Posterior cingulate gyrus (tissue), 11 donors: ENCODE results near the gene CKAP4.
A peak's percentile ranks its signal among the peaks of the same experiment; 100 is the strongest.

ENCODE experiments used
- DNase-seq, 10 donors: peaks; one replicate each; pipeline versions ENCODE4 v3.0.0 to v3.0.0-alpha.2; 2020 to 2021; ENCODE audit warnings: mixed read lengths in 3 of 10
- intact Hi-C: fragments of 100-400 bp; cut with DNase I; formaldehyde crosslinking; loops from one replicate; pipeline ENCODE4 v1.15.1; 2023

CKAP4 gene

DNA sequence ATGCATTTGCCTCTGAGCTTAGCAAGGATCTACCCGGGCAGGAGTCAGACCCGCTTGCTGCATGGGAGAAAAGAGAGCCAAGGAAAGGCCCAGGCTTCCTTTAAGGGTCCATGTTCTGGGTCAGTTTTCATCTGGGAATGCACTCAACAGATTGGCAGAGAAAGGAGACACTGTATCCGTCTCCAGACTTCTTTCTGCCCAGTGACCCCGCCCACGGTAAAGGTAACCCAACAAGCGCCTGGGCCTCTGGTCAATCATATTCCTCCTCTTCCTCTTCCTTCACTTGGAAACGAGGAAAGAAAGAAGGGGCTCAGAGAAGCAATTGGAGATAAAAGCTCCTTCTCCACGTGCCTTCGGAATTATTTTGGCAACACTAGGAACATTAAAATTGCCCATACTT is 27.6 kb upstream of the CKAP4 start:
- intact Hi-C loops: no loop called here
- no peak for DNase-seq

DNA sequence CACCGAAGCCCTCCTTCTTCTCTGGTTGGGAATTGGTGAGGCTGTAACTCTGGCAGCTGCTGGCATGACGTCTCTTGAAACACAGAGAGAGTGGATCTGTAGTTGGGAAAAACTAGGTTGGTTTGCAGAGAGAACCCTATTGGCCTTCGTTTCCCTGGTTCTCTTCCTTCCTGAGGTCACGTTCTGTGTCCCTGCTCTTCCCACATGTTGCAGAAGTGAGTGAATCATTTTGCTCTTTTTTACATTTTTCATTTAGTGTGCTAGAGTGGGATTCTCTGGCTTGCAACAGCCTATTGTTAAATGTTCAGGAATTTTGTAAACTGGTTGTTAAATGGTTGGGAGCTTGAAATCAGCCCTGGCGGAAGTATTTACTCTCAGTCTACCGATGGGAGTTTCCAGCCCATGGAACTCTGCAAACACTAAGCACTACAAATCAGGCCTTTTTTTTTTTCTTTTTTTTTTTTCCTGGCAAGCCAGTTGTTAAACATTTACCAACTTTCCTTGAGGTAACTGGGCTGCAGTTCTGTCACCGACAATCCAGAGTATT is 26.8 kb upstream of the CKAP4 start:
- DNase-seq: no peak
- intact Hi-C loops: no loop called here

DNA sequence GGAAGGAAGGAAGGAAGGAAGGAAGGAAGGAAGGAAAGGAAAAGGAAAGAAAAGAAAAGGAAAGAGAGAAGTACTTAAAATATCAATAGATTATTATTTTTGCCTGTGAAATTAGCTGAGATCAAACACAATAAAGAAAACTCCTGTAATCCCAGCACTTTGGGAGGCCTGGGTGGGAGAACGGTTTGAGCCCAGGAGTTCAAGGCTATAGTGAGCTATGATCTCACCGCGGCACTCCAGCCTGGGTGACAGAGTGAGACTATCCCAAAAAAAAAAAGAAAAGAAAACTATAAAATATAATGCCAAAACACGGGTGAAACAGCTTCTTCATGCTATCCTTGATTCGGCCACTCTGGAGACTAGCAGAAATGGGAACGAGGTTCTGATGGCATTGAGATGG is 26.2 kb upstream of the CKAP4 start:
- intact Hi-C loops: no loop called here

DNA sequence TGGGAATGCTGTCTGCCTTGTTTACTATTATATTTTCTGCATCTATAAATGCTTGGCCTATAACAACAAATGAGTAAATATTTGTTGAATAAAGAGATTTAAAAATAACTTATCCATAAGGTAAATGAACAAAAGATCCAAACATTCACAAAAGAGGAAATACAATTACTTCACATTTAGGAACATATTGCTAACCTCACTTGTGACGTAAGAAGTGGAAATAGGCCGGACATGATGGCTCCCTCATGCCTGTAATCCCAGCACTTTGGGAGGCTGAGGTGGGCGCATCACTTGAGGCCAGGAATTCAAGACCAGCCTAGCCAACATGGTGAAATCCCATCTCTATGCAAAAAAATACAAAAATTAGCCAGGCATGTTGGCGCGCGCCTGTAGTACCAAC is 25.7 kb upstream of the CKAP4 start:
- intact Hi-C loops: no loop called here
- DNase-seq: no peak

More for the DNA sequence above, 26.2 kb upstream of the CKAP4 start:
- DNase-seq: no peak

DNA sequence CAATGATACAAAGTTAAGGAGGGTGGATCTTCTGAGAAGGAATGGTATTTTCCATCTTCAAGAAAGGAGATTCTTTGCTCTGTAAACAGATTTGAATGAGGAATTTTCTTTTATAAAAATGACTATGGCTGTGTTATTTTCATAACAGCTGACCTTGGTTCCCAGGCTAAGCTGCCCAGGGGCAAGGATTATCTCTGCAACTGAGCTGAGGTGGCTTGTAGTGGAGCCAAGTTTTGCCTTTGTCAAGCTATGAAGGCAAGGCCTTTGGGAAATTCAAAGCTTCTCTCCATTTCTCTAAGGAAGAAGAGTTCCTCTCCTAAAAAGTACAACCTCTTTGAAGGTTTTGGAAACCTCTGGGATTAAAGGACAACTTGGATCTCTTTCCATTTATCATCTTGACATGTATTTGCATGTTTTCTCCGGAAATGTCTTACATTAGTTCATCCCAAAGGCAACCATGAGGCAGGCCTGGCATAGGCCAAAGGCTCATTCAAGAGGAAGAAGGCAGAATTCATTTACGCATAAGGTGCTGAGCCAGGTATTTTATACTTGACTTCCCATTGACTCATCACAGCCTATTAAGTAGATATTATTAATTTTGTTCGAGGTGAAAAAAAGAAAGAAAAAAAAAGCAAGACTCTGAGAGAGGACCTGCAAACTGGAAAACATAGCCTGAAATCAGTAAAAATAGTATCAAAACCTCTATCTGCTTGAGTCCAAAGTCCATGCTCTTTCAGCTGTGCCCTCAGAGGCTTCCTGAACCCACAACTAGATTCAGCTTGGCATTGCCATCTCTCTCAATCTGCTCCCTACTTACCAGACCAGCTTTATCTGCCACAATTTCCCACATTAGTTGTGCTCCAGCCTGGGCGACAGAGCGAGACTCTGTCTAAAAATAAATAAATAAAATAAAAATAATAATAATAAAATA is 24.0 kb upstream of the CKAP4 start:
- intact Hi-C loops: no loop called here

DNA sequence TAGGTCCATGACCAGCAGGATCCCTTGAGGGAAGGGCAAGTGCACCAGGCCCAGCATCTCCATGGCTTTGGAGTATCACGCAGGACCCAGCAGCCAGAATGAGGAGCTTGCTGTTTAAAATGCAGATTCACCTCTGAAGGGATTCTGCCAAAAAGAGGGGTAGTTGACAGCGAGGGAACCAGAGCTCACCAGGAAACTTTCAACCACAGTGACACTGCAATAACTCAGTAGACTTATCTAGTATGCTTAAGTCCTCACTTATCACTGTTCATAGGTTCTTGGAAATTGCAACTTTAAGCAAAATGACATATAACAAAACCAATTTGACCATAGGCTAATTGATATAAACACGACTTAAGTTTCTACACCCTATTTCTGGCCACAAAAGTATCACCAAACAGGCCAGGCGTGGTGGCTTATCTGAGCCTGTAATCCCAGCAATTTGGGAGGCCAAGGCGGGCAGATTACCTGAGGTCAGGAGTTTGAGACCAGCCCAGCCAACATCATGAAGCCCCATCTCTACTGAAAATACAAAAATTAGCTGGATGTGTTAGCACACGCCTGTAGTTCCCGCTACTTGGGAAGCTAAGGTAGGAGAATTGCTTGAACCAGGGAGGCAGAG is 21.4 kb upstream of the CKAP4 start:
- DNase-seq: no peak
- intact Hi-C loops: no loop called here

More for the DNA sequence above, 24.0 kb upstream of the CKAP4 start:
- DNase-seq: no peak

DNA sequence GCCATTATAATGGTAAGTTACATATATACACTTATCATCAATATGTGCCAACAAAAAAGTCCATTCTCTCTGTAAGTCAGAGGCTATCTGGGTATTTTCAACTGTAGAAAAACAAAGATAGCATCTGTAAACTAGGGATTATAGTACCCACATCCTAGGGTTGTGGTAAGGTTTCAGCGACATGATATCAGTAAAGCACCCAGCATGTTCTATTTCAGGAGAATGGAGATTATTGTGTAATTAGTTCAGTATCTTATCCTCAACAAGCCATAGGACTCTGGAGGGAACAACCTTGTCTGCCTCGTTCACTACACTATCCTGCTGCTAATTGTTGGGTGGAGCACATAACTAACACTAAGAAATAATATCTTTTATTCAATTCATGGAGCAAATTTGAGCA is 19.7 kb upstream of the CKAP4 start:
- intact Hi-C loops: no loop called here
- DNase-seq: no peak

DNA sequence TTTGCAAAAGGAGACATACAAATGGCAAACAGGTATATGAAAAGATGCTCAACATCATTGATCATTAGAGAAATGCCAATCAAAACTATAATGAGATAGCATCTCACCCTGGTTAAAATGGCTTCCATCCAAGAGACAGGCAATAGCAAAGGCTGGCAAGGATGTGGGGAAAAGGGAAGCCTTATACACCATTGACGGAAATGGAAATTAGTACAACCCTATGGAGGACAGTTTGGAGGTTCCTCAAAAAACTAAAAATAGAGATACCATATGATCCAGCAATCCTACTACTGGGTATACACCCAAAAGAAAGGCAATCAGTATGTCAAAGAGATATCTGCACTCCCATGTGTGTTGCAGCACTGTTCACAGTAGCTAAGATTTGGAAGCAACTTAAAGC is 17.3 kb upstream of the CKAP4 start:
- DNase-seq: no peak
- intact Hi-C loops: no loop called here

DNA sequence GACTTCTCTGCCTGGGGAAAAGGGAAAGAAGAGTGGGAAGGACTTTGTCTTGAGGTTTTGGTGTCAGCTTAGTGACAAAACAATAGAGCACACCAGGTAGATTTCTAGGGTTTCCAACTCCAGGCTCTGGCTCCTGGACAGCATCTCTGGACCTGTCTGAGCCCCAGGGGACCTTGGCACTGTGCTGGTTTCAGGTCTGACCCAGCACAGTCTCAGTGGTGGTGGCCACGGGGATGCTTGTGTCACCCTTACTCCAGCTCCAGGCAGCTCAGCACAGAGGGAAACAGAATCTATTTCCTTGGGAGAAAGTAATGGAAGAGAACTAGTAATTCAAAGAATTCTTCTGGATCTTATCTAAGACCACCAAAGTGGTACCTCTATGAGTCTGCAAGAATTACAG is 11.1 kb upstream of the CKAP4 start:
- peak in 1 of 10 donors; percentile 69 for DNase-seq
- intact Hi-C loops: no loop called here

DNA sequence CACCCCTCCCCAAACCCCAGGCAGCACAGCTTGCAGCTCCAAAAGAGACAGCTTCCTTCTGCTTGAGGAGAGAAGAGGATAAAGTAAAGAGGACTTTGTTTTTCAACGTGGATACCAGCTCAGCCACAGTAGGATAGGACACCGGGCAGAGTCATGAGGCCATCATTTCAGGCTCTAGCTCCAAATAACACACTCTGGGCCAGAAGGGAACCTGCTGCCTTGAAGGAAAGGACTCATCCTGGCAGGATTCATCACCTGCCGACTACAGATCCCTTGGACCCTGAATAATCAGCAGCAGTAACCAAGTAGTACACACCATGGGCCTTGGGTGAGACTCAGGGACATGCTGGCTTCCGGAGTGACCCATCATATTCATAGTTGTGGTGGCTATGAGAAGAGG is 10.4 kb upstream of the CKAP4 start:
- DNase-seq: no peak
- intact Hi-C loops: no loop called here

DNA sequence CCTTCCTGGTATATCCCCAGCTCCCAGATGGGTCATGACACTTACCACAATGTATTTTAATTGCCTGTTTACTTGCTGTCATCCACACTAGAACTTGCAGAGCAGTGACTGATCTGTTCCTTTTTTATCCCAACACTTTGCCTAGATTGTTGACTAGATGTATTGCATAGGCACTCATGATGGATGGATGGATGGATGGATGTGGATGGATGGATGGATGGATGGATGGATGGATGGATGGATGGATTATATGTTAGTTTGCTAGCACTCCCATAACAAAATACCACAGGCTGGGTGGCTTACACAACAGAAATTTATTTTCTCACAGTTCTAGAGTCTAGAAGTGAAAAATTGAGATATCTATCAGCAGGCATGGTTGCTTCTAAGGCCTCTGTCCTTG is 8.7 kb upstream of the CKAP4 start:
- intact Hi-C loops: no loop called here
- DNase-seq: no peak

DNA sequence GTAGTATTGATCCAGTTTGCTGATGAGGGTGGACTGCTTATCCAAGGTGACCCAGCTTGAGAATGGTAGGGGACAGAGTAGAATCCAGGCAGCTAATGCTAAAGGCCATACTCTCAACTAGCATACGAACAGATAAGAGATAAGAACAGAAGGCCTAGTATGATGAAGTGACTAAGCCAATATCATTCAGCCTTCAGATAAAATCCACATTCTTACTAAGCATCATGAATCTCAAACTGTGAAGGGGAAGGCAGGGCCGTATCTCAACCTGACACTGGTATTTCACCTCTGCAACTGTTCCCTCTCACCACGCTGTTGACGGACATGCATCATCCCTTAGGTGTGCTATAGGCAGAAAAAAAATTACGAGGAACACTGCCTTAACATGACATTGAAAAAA is 8.1 kb upstream of the CKAP4 start:
- intact Hi-C loops: no loop called here
- DNase-seq: no peak

DNA sequence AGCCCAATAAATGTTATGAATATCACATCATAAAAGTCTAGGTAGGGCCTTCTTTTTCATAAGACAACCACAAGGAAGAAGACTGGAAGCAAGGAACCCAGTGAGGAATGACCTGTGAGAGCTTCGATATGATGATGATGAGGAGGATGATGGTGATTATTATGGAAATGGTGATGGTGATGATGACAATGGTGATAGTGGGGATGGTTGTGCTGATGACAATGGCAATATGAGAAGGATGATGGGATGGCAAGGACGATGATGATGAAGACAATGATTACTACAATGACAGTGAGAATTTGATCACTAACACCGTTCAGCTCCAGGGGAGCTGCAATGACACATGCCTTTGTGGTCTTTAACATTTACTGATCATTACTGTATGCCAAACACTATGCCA is 7.7 kb upstream of the CKAP4 start:
- intact Hi-C loops: no loop called here

DNA sequence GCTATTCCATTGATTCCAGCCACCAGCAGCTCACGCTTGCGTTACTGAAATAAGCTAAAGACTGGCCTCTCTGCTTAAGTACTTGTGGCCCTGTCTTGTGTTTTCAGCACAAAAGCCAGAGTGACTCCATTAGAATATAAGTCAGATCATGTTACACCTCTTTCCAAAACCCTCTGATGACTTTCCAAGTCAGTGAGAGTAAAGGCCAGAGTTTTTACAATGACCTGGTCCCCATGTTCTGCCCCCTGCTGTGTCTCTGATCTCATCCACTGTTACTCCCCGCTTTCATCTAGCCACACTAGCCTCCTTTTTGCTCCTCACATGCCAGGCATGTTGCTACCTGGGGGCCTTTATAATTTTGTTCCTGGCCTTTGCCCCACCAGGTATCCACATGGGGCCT is 6.9 kb upstream of the CKAP4 start:
- intact Hi-C loops: no loop called here
- no peak for DNase-seq

More for the DNA sequence above, 7.7 kb upstream of the CKAP4 start:
- no peak for DNase-seq

DNA sequence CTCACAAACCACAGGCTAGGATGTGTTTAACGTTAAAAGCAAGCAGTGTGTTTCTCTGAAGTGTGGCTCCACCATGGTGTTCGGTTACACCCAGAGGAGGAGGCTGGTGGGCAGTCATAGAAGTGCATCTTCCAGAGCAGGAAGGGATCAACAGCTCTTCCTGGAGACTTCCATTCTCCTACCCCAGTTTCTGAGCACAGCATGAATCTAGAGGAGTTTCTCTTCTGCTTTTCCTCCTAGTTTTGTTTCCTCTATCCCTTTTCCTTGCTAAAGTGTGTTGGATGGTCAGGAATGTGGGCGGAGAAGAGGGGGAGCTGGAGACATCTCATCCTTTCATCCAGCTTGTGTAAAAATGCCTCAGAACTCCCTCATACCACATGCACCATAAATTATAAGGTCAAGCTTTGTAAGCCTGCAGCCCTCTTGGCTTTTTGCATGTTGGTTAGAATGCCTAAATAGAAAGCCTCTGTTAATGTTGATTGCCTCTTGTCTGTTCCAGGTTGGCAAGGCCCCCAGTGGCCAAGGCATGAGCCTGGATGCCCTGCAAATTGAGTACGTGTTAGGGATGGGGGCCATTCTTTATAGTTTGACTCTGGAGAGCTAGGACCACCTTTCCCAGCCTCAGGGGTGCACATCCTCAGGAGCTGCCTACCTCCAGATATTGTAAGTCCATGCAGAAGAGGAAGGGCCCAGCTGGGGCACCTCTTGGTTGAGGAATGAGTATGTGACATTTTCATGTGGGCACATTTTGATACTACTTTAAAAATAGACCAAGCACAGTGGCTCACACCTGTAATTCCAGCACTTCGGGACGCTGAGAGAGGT is 4.0 kb upstream of the CKAP4 start:
- intact Hi-C loops: no loop called here
- DNase-seq: no peak

DNA sequence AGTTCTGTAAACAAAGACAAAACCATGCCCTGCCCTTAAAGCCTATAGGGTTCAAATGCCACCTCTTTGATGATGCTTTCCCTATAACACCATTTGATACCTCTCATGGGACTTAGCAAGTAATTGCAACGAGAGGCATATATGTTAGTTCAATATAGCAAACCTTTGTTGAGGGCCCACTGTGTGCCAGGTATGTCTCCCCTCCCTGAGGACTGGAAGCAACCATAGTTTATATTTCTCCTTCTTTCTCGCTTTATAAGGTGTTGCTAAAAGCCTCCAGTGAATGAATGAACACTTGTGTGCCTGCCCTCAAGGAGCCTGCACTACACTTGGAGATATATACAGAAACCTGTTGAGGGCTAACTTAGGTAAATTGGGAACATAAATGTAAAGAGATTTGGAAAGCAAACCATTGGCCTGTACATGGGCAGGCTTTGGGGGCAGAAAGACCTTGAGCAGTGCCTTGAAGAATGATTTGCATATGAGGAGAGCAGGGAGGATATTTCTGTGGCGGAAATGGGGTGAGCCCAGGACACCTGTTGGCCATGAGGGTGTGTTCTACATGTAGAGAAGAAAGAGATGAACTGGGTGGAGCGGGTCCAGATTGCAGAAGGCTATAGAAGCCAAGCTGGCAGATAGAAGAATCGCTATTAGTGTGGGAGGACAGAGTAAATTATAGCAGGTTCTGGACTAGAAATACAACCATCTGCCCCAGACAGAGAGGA is 1.8 kb upstream of the CKAP4 start:
- DNase-seq: no peak
- intact Hi-C loops: loop anchor here (2.0 kb wide), 1 partner anchor 53 kb away; the partner anchor contains the start of gene TCP11L2

DNA sequence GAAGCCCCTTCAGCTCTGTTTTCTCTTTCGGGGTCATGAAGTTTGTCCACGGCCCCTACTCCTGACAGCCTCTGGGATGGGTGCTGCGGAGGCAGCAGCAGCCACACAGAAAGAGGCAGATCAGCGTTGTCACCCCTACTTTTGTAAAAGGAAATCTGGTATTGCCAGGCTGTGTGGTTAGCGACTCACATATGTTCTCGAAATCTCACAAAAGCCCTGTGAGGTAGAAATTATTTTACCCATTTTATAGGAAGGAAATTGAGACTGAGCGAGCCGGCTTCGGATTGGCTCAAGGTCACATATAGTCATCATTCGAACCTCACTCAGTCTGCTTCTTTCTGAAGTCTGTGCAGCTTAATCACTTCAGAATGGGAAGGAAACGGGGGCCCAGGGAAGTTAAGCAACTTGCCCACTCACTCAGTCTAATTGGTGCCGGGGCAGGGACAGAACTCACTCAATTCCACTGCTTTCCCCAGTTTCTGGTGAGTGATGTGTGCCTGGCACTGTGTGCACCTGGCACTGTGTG is 1.1 kb upstream of the CKAP4 start:
- intact Hi-C loops: loop anchor here (2.0 kb wide), 1 partner anchor 54 kb away; the partner anchor contains the start of gene TCP11L2
- peak in 2 of 10 donors; percentile 14 to 56 for DNase-seq

DNA sequence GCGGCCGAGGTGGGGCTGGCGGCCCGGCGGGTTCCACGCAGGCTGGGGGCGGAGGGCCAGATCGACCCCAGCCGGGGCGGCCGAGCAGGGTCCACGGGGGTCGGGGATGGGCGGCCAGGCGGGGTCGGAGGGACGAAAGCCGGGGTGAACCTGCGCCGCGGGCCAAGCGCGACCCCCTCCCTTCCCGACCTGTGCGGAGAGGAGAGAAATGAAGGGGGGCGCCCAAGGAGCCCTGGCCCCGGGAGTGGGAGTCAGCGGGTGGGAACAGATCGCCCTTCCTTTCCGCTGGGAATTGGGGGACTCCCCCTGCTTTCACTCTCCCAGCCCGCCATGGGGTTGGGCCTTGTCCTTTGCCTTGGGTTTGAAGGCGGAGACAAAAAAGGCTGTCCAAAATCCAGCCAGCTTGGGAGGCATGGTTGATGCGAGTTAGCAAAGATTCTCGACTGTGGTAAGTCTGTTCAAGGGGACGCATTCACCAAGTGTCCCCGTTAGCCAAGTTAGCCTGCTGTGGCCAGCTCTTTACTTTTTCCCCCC is 559 bp upstream of the CKAP4 start:
- peak in 7 of 10 donors; percentile 16 to 86 (median 30) for DNase-seq
- intact Hi-C loops: loop anchor here (2.0 kb wide), 1 partner anchor 54 kb away; the partner anchor contains the start of gene TCP11L2

DNA sequence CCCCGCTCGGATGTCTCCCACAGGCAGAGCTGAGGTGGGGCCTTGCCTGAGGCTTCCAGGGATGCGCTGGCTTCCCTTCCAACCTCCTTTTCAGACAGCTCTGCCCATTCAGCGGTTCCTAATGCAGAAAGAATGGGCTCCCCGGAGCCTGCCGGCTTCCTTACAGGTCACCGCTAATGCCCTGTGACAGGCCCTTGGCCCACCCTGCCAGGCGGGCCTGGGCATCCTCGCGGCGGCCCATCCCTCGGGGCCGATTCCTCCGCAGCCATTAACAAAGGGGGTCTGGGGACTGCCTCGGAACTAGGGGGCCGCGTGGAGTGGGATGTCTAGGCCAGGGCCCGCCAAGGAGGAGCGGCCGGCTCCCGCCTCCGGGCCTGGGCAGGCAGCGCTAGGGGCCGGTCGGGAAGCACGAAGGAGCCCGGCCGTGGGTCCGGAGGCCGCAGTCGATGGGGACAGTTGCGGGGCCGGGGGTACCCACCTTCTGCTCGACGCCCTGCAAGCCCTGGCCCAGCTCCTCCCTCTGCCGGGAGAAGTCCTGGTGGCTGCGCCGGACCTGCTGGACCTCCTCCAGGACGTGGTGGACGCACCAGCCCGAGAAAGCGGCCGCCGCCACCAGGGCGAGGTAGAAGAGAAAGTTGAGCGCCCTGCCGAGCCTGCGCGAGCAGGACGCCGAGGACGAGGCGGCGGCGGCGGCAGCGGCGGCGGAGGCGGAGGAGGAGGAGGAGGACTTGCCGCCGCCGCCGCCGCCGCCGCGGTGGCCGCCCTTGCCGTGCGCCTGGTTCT is 738 bp downstream of the CKAP4 start:
- DNase-seq: peak in 9 of 10 donors; percentile 35 to 88 (median 44)
- intact Hi-C loops: no loop called here
